K562 (cell line): Measurements from ENCODE around the gene UBA3. TPM values are rescaled to one million over a fixed set of nuclear protein-coding genes. Genes with fewer than 3 reads are reported as not detected.

Experiments used
- BHLHE40 ChIP-seq: IDR thresholded peaks from 2 replicates; pipeline ENCODE4 v1.6.1; 2011; ENCODE audit warnings: low read length, improper control_type of control experiment
- BRD9 ChIP-seq: fragments of 450-650 bp; IDR thresholded peaks from 2 replicates; pipeline ENCODE4 v1.6.1; 2018; ENCODE audit warnings: low read depth; ENCODE audit not compliant: partially characterized antibody
- CBFA2T3 ChIP-seq: fragments of 450-650 bp; IDR thresholded peaks from 2 replicates; pipeline ENCODE4 v1.6.1; 2017
- CBFB ChIP-seq: sonication (generic); formaldehyde crosslinking; IDR thresholded peaks from 2 replicates; pipeline ENCODE4 v1.4.0; 2020; ENCODE audit warnings: mild to moderate bottlenecking, missing genetic modification reagents
- ESRRA ChIP-seq: fragments of 450-650 bp; IDR thresholded peaks from 2 replicates; pipeline ENCODE4 v1.6.1; 2014; ENCODE audit warnings: low read depth, mild to moderate bottlenecking, moderate library complexity, borderline replicate concordance
- ETV6 ChIP-seq, 3 experiments: fragments of 150-350 bp in 1 of 3; sonication (generic) in 1 of 3; formaldehyde crosslinking in 1 of 3; IDR thresholded peaks; 2 replicates each; pipeline versions ENCODE4 v1.6.1 to v1.8.0; 2014 to 2022; ENCODE audit warnings: borderline replicate concordance in 2 of 3, low read depth in 2 of 3, antibody characterized with exemption in 1 of 3, low read length in 1 of 3, mild to moderate bottlenecking in 1 of 3, missing genetic modification reagents in 1 of 3
- FOXA3 ChIP-seq, 2 experiments: fragments of 450-650 bp in 1 of 2; sonication (generic) in 1 of 2; formaldehyde crosslinking; IDR thresholded peaks in 1 of 2; conservative IDR thresholded peaks in 1 of 2; 2 replicates each; pipeline versions ENCODE4 v1.4.0 to v1.8.0; 2020 to 2022; ENCODE audit warnings: mild to moderate bottlenecking in 2 of 2, missing genetic modification reagents in 1 of 2
- FUS ChIP-seq: fragments of 200-400 bp; formaldehyde crosslinking; optimal IDR thresholded peaks from 2 replicates; pipeline ENCODE3; 2017; ENCODE audit warnings: low read depth, low read length
- LCOR ChIP-seq: sonication (generic); formaldehyde crosslinking; IDR thresholded peaks from 2 replicates; pipeline ENCODE4 v1.8.0; 2022; ENCODE audit warnings: mild to moderate bottlenecking, missing genetic modification reagents
- MTA2 ChIP-seq: fragments of 450-650 bp; IDR thresholded peaks from 2 replicates; pipeline ENCODE4 v1.6.1; 2016; ENCODE audit warnings: low read depth
- POLR2G ChIP-seq: fragments of 200-400 bp; formaldehyde crosslinking; IDR thresholded peaks from 2 replicates; pipeline ENCODE4 v1.6.1; 2017; ENCODE audit warnings: low read depth, mild to moderate bottlenecking, antibody characterized with exemption, low read length, moderate library complexity
- RB1 ChIP-seq: fragments of 450-650 bp; IDR thresholded peaks from 2 replicates; pipeline ENCODE4 v1.6.1; 2017; ENCODE audit warnings: low read depth, mild to moderate bottlenecking
- RBM14 ChIP-seq: fragments of 200-400 bp; formaldehyde crosslinking; IDR thresholded peaks from 2 replicates; pipeline ENCODE4 v1.6.1; 2018; ENCODE audit warnings: low read depth, mild to moderate bottlenecking, low read length, moderate library complexity, borderline replicate concordance; ENCODE audit not compliant: insufficient read depth
- RFX5 ChIP-seq: IDR thresholded peaks from 2 replicates; pipeline ENCODE4 v1.6.1; 2011; ENCODE audit warnings: low read depth, mild to moderate bottlenecking, improper control_type of control experiment, low read length
- SAP30 ChIP-seq: fragments of 200-600 bp; sonication (generic); IDR thresholded peaks from 2 replicates; pipeline ENCODE4 v1.6.1; 2012; ENCODE audit warnings: borderline replicate concordance, low read depth, mild to moderate bottlenecking, moderate library complexity, low read length, control low read depth, inconsistent platforms; ENCODE audit not compliant: insufficient read depth, poor library complexity, severe bottlenecking
- SMAD3 ChIP-seq: fragments of 450-650 bp; formaldehyde crosslinking; conservative IDR thresholded peaks from 2 replicates; pipeline ENCODE4 v1.4.0; 2020; ENCODE audit warnings: mild to moderate bottlenecking
- SNRNP70 ChIP-seq: fragments of 200-400 bp; formaldehyde crosslinking; optimal IDR thresholded peaks from 2 replicates; pipeline ENCODE3; 2017; ENCODE audit warnings: low read depth, low read length
- TSC22D4 ChIP-seq: fragments of 450-650 bp; IDR thresholded peaks from 2 replicates; pipeline ENCODE4 v1.6.1; 2016; ENCODE audit warnings: missing genetic modification characterization, missing biosample characterization, control low read depth
- ZKSCAN8 ChIP-seq: fragments of 200-800 bp; sonication (Bioruptor generic); IDR thresholded peaks from 2 replicates; pipeline ENCODE4 v1.6.1; 2016; ENCODE audit warnings: missing genetic modification characterization, missing compliant biosample characterization
- ZNF274 ChIP-seq: IDR thresholded peaks from 2 replicates; pipeline ENCODE4 v1.6.1; 2011; ENCODE audit warnings: low read depth, mild to moderate bottlenecking, low read length, moderate library complexity, borderline replicate concordance
- ZNF282 ChIP-seq: sonication (generic); formaldehyde crosslinking; IDR thresholded peaks from 2 replicates; pipeline ENCODE4 v1.8.1; 2023; ENCODE audit warnings: missing genetic modification reagents
- ZNF785 ChIP-seq: fragments of 250-450 bp; sonication (Bioruptor Pico); IDR thresholded peaks from 2 replicates; pipeline ENCODE4 v1.4.0; 2020; ENCODE audit warnings: mild to moderate bottlenecking
- polyA plus RNA-seq, 8 experiments: library from polyadenylated mRNA; depleted of rRNA in 4 of 8; stranded (reverse) in 5 of 8; unstranded in 3 of 8; fragments of >200 nt; fragmentation: Nextera tagmentation in 2 of 8; fragmentation: Illumina TruSeq in 1 of 8; extraction: Ambion mirVana in 2 of 8; extraction: Trizol in 1 of 8; gene quantifications; 2 replicates each; pipeline versions ENCODE4 v1.2.1 to v1.2.3, GENCODE V29; 2011 to 2014; ENCODE audit warnings: inconsistent platforms in 1 of 8, missing spikeins in 1 of 8
- total RNA-seq, 7 experiments: library from RNA; depleted of rRNA in 6 of 7; stranded (reverse); fragments of >200 nt in 6 of 7; fragmentation: Illumina TruSeq in 2 of 7; extraction: Trizol in 2 of 7; gene quantifications; 2 replicates each; pipeline versions ENCODE4 v1.2.1 to v1.2.3, GENCODE V29; 2011 to 2021; ENCODE audit warnings: low replicate concordance in 1 of 7
- TF ChIP-seq, protein P1 (sequence below): fragments of 250-450 bp; sonication (Bioruptor Pico); IDR thresholded peaks from 2 replicates; pipeline ENCODE4 v1.5.0; 2021; ENCODE audit warnings: mild to moderate bottlenecking, borderline replicate concordance
- TF ChIP-seq, protein P2 (sequence below): sonication (generic); formaldehyde crosslinking; IDR thresholded peaks from 2 replicates; pipeline ENCODE4 v1.8.0; 2022; ENCODE audit warnings: missing genetic modification reagents, mild to moderate bottlenecking, borderline replicate concordance

UBA3 gene
- total and polyA plus RNA-seq, 9 of the 15 experiments (the other 6 are each of a cell fraction or from before 2014, with no cell fraction given), result 23.2 to 80.0 (median 38.6) TPM

DNA sequence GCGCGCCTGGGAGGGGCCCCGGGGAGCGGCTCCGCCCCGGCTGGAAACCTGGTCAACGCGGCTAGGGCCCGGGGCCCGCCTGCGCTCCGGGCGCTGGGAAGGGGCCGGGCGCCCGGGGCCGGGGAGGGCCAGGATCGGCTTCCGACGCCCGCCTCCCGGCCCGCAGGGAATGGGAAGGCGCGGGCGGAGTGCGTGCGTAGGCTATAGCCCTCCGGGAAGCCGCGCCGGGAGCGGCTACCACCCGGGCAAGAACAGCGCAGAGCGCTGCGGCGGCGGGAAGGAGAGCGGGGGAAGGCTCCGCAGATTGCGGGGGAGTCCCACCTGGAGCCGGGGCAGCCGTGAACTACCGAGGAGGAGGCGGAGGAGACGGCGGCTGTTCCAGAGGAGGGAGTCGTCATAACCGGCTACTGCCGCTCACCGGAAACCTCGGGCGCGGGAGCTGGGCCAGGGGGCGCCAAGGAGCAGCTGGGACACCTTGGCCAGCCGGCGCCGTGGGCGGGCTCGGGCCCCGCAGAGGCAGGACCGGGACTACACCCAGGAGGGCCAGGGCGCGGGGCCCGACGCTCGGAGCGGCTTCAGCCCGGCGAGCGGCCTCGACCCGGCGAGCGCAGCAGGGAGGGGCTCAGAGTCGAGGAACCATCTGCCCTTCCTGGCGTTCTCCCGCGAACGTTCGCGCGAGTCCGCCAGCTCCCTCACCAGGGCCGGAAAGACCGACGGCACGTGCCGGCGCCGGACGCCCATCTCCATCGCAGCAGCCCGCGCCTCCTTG lies 66.7 kb downstream of the UBA3 start, which contains the start of gene EOGT (continued):
- TF ChIP-seq SAP30 (no peak), SNRNP70 (no peak), ZNF785 (CRISPR knock-in tag) (no peak), ZNF282 (no peak), ESRRA (peak; percentile 25; the same call in 1 of the 2 replicates), CBFB (no peak), LCOR (CRISPR knock-in tag) (no peak), SMAD3 (CRISPR knock-in tag) (no peak), BRD9 (no peak), FOXA3 (CRISPR knock-in tag; conservative IDR thresholded peaks at IDR 0.05 in 1 of 2, IDR thresholded peaks at IDR 0.05 in 1 of 2) (no peak), BHLHE40 (peak; percentile 97), ZKSCAN8 (CRISPR knock-in tag) (no peak), POLR2G (peak; percentile 91), FUS (peak; percentile 15), ZNF274 (no peak), MTA2 (no peak), CBFA2T3 (no peak), RBM14 (no peak), TSC22D4 (tag) (no peak), RB1 (peak; percentile 69), ETV6 (IDR thresholded peaks at IDR 0.05; ENCODE audit: borderline replicate concordance in 1 of 2, low read depth in 2 of 2, low read length in 1 of 2) (no peak), ETV6 (CRISPR knock-in tag; IDR thresholded peaks at IDR 0.05; ENCODE audit: borderline replicate concordance) (0 out of 2 replicates have a peak, but pooled peaks have one; percentile 60), RFX5 (no peak)
- TF ChIP-seq, protein P1, sequence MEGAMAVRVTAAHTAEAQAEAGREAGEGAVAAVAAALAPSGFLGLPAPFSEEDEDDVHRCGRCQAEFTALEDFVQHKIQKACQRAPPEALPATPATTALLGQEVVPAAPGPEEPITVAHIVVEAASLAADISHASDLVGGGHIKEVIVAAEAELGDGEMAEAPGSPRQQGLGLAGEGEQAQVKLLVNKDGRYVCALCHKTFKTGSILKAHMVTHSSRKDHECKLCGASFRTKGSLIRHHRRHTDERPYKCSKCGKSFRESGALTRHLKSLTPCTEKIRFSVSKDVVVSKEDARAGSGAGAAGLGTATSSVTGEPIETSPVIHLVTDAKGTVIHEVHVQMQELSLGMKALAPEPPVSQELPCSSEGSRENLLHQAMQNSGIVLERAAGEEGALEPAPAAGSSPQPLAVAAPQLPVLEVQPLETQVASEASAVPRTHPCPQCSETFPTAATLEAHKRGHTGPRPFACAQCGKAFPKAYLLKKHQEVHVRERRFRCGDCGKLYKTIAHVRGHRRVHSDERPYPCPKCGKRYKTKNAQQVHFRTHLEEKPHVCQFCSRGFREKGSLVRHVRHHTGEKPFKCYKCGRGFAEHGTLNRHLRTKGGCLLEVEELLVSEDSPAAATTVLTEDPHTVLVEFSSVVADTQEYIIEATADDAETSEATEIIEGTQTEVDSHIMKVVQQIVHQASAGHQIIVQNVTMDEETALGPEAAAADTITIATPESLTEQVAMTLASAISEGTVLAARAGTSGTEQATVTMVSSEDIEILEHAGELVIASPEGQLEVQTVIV (CRISPR knock-in tag), result no peak
- TF ChIP-seq, protein P2, sequence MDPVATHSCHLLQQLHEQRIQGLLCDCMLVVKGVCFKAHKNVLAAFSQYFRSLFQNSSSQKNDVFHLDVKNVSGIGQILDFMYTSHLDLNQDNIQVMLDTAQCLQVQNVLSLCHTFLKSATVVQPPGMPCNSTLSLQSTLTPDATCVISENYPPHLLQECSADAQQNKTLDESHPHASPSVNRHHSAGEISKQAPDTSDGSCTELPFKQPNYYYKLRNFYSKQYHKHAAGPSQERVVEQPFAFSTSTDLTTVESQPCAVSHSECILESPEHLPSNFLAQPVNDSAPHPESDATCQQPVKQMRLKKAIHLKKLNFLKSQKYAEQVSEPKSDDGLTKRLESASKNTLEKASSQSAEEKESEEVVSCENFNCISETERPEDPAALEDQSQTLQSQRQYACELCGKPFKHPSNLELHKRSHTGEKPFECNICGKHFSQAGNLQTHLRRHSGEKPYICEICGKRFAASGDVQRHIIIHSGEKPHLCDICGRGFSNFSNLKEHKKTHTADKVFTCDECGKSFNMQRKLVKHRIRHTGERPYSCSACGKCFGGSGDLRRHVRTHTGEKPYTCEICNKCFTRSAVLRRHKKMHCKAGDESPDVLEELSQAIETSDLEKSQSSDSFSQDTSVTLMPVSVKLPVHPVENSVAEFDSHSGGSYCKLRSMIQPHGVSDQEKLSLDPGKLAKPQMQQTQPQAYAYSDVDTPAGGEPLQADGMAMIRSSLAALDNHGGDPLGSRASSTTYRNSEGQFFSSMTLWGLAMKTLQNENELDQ (CRISPR knock-in tag), result no peak
